ENCODE measurements around the gene MTHFD2L.
A peak's percentile ranks its signal among the peaks of the same experiment; 100 is the strongest.

DNA sequence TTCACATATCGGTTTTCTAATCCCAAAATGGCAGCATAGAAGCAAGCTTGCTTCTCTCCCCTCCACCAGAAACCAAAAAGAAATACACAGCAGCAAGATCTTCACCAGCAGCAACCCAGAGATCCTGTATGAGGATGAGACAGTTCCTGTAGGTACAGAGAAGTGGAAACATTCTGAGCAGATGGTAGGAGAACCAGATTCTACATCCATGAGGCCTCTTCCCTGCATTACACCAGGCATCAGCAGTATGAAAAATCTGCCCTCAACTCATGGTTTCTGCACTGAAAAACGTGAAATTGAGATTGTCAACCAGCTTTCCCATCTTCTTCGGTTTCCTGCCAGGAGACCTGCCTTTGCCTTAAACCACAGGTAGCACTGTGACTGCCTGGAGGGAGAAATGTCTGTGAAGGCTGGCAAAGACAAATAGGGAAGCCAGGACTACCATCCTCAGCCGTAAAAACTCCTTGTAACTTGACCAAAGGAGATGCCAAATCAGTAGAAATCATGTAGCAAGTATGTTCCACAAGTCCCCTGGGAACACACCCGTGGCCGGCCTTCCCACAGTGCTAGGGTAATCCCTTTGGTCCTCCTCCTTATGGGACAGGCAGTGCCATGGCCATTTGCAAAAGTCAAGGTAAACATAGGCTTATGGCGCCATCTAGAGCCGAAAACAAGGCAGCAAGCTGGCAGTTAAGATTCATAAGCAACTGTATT is 24.0 kb upstream of the MTHFD2L start:
- TF ChIP-seq, protein P1, sequence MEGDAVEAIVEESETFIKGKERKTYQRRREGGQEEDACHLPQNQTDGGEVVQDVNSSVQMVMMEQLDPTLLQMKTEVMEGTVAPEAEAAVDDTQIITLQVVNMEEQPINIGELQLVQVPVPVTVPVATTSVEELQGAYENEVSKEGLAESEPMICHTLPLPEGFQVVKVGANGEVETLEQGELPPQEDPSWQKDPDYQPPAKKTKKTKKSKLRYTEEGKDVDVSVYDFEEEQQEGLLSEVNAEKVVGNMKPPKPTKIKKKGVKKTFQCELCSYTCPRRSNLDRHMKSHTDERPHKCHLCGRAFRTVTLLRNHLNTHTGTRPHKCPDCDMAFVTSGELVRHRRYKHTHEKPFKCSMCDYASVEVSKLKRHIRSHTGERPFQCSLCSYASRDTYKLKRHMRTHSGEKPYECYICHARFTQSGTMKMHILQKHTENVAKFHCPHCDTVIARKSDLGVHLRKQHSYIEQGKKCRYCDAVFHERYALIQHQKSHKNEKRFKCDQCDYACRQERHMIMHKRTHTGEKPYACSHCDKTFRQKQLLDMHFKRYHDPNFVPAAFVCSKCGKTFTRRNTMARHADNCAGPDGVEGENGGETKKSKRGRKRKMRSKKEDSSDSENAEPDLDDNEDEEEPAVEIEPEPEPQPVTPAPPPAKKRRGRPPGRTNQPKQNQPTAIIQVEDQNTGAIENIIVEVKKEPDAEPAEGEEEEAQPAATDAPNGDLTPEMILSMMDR (IDR thresholded peaks at IDR 0.05) = peak in 6 of 7 experiments; percentile 72 to 95 (median 90)
- TF ChIP-seq POLR2A (IDR thresholded peaks at IDR 0.05) = no peak

All from body of pancreas (tissue), 4 donors.